ENCODE results near the gene GASK1A.

The GASK1A gene

DNA sequence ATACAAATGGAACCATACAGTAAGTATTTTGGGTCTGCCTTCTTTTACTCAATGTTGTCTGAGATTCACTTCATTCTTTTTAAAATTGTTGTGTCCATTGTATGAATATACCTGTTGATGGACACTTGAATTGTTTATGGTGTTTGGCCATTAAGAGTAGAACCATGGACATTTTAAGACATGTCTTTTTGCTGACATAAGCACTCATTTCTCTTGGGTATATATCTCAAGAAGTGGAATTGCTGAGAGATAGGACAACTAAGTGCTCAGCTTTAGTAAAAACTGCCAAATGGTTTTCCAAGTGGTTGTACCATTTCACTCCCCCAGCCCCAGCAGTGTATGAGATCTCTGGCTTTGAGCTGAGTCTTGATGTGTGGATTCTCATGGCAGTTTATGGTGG, 98.6 kb downstream of the GASK1A start:
- no peak for TF ChIP-seq CTCF (IDR thresholded peaks at IDR 0.05; ENCODE audit: low read depth, low read length)
- no peak for DNase-seq (ENCODE audit: low read depth in 2 of 2)

DNA sequence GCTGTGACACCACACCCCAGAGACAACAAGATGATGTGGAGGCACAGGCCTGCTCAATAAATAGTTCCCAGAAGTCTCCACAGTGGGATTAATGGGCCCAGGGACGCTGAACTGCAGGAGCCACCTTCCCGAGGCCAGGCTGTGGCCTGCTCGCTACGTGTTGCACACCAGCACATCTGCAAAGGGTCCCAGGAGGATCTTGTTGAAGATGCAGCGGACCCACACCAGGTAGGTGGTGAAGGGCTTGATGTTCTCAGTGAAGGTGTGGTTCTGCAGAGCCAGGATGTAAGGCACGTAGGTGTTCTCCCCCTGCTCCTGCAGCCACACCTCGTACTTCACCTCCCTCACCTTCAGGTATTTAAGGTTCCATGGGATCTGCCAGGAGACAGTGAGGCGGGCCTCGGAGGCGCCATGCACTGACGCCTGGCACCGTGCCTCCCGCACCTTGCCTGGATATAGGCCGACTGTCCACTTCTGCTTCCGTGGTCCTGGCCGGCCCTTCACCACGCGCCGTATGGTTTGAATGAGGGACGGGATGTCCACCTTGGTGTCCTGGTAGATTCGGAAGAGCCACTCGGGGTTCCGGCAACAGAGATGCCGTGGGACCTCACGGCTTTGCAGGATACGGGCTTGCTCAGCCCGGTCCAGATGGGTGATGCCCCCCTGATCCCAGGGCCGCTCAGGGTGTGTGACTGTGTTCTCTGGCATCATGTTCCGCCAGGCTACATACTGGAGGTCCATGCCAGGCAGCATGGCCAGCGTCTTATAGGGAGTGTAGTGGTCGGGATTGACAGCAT, 100.6 kb downstream of the GASK1A start:
- no peak for DNase-seq (ENCODE audit: low read depth in 2 of 2)
- H3K4me3 ChIP-seq (replicated peaks in 1 of 2; ENCODE audit: low read depth in 2 of 2, low read length in 2 of 2) = no peak overlapping the region
- TF ChIP-seq CTCF (IDR thresholded peaks at IDR 0.05; ENCODE audit: low read depth, low read length) = no peak

More for the DNA sequence above, 98.6 kb downstream of the GASK1A start:
- H3K4me3 ChIP-seq (replicated peaks in 1 of 2; ENCODE audit: low read depth in 2 of 2, low read length in 2 of 2) = no peak overlapping the region

- TF ChIP-seq CTCF (IDR thresholded peaks at IDR 0.05; ENCODE audit: low read depth, low read length) = no peak
- H3K4me3 ChIP-seq (replicated peaks in 1 of 2; ENCODE audit: low read depth in 2 of 2, low read length in 2 of 2) = no peak overlapping the region
Observed at GRCh38 chr3:43080726-43081568, 101.8 kb downstream of the GASK1A start.

DNA sequence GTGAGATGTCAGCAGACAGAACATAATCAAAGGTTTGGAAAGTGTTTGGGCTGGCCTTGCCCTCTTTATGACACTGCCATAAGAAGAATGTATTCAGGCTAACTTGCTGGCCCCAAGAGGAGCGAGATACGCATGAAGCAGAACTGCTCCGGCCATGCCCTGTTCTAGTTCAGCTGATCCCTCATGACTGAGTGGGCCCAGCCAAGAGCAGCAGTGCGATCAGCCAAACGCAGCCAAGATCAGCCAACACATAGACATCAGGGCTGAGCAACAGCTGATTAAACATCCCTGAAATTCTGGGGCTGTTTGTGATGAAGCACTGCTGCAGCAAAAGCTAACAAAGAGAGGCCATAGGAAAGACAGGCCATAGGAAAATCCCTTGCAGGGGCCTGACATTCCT, 102.7 kb downstream of the GASK1A start:
- H3K4me3 ChIP-seq (replicated peaks in 1 of 2; ENCODE audit: low read depth in 2 of 2, low read length in 2 of 2) = no peak overlapping the region
- no peak for TF ChIP-seq CTCF (IDR thresholded peaks at IDR 0.05; ENCODE audit: low read depth, low read length)
- no peak for DNase-seq (ENCODE audit: low read depth in 2 of 2)

More at GRCh38 chr3:43080726-43081568, 101.8 kb downstream of the GASK1A start:
- no peak for DNase-seq (ENCODE audit: low read depth in 2 of 2)

DNA sequence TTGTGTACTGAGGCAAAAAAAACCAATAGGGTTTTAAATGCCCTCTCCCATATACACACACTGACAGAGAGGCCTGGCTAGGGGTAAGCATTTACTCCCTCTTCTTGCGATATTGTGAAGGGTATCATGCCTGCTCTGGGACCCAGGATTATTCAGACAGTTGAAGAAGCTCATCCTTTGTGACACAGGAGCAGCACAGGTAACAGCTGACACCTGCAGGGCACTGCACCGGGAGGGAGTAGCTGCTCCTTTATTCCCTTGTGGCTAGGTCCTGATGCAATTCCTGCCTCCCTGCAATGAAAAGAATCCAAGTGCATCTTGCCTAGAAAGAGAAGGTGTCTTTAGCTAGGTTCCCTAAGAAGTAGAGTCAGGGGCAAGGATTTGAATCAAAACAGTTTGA, 103.3 kb downstream of the GASK1A start:
- no peak overlapping the region for H3K4me3 ChIP-seq (replicated peaks in 1 of 2; ENCODE audit: low read depth in 2 of 2, low read length in 2 of 2)
- DNase-seq (ENCODE audit: low read depth in 2 of 2) = no peak
- TF ChIP-seq CTCF (IDR thresholded peaks at IDR 0.05; ENCODE audit: low read depth, low read length) = no peak

GRCh38 chr3:43086460-43087165, 107.5 kb downstream of the GASK1A start:
- DNase-seq (ENCODE audit: low read depth in 2 of 2) = no peak
- no peak overlapping the region for H3K4me3 ChIP-seq (replicated peaks in 1 of 2; ENCODE audit: low read depth in 2 of 2, low read length in 2 of 2)
- TF ChIP-seq CTCF (IDR thresholded peaks at IDR 0.05; ENCODE audit: low read depth, low read length) = no peak
